ENCODE results near the gene SRP68.
A peak's percentile ranks its signal among the peaks of the same experiment; 100 is the strongest.

SRP68 gene

GRCh38 chr17:76103274-76104139 is 31.2 kb upstream of the SRP68 start, which contains the start of gene EXOC7:
TSS of gene EXOC7 (minus strand) at chr17:76103787. CDS start at chr17:76103692, 95 bp downstream.
- Histone ChIP-seq H4K8ac (ENCODE audit: low read depth, low read length) (peak within 1 kb of the TSS; percentile 7), H3K36me3 (ENCODE audit: control insufficient read depth, insufficient read depth, low read length) (peaks cover 2% of the 10 kb centered on the region), H3K4me3 (ENCODE audit: low read length) (peak within 1 kb of the TSS; percentile 98), H2BK5ac (ENCODE audit: low read length) (peak within 1 kb of the TSS; percentile 83), H3K4me2 (ENCODE audit: low read length) (peak within 1 kb of the TSS; percentile 99), H2AK5ac (ENCODE audit: low read length) (no peak within 1 kb of the TSS), H3K27ac (ENCODE audit: low read depth, low read length) (peak within 1 kb of the TSS; percentile 21), H3K4me1 (ENCODE audit: control insufficient read depth, low read depth, low read length) (peaks cover 2% of the 10 kb centered on the region), H3K27me3 (ENCODE audit: insufficient read depth, low read length, poor library complexity) (no peaks in the 10 kb centered on the region), H3K79me2 (ENCODE audit: control insufficient read depth, insufficient read depth, low read length) (peaks cover 10% of the 10 kb centered on the region), H3K56ac (ENCODE audit: low read length) (peak within 1 kb of the TSS; percentile 100), H3K23ac (ENCODE audit: low read length) (peak within 1 kb of the TSS; percentile 39), H3K18ac (ENCODE audit: low read length) (peak within 1 kb of the TSS; percentile 66), H2BK120ac (ENCODE audit: low read depth, low read length) (no peak within 1 kb of the TSS), H3K9ac (ENCODE audit: low read length) (peak within 1 kb of the TSS; percentile 98), H3K79me1 (ENCODE audit: low read length) (peaks cover 10% of the 10 kb centered on the region), H4K5ac (ENCODE audit: low read length) (peak within 1 kb of the TSS; percentile 94), H3K4ac (ENCODE audit: low read depth, low read length) (peak within 1 kb of the TSS; percentile 77), H2BK15ac (replicated peaks; ENCODE audit: low read depth) (no peak within 1 kb of the TSS)
- WGBS (ENCODE audit: extremely low coverage, insufficient coverage, low lambda C conversion rate): no CpG with 5 or more reads among the region's 55 CpGs
- DNase-seq: peak; percentile 95

- H3K4me1 ChIP-seq (ENCODE audit: control insufficient read depth, low read depth, low read length): peaks cover 2% of the 10 kb centered on the region
- WGBS (ENCODE audit: extremely low coverage, insufficient coverage, low lambda C conversion rate): no CpG with 5 or more reads among the region's 4 CpGs
- peak overlapping the region; percentile 100 for H3K56ac ChIP-seq (ENCODE audit: low read length)
- peak overlapping the region; percentile 99 for H3K4me2 ChIP-seq (ENCODE audit: low read length)
- no peak for DNase-seq
- peak overlapping the region; percentile 13 for H2BK5ac ChIP-seq (ENCODE audit: low read length)
- no peak overlapping the region for H3K23ac ChIP-seq (ENCODE audit: low read length)
- peak overlapping the region; percentile 98 for H3K4me3 ChIP-seq (ENCODE audit: low read length)
- no peak overlapping the region for H2BK120ac ChIP-seq (ENCODE audit: low read depth, low read length)
- peaks cover 10% of the 10 kb centered on the region for H3K79me2 ChIP-seq (ENCODE audit: control insufficient read depth, insufficient read depth, low read length)
- no peaks in the 10 kb centered on the region for H3K27me3 ChIP-seq (ENCODE audit: insufficient read depth, low read length, poor library complexity)
- no peak overlapping the region for H3K18ac ChIP-seq (ENCODE audit: low read length)
- peaks cover 2% of the 10 kb centered on the region for H3K36me3 ChIP-seq (ENCODE audit: control insufficient read depth, insufficient read depth, low read length)
- no peak overlapping the region for H2BK15ac ChIP-seq (replicated peaks; ENCODE audit: low read depth)
- peaks cover 10% of the 10 kb centered on the region for H3K79me1 ChIP-seq (ENCODE audit: low read length)
- H2AK5ac ChIP-seq (ENCODE audit: low read length): no peak overlapping the region
- no peak overlapping the region for H4K8ac ChIP-seq (ENCODE audit: low read depth, low read length)
- H4K5ac ChIP-seq (ENCODE audit: low read length): no peak overlapping the region
- peak overlapping the region; percentile 18 for H3K4ac ChIP-seq (ENCODE audit: low read depth, low read length)
- H3K9ac ChIP-seq (ENCODE audit: low read length): peak overlapping the region; percentile 98
- H3K27ac ChIP-seq (ENCODE audit: low read depth, low read length): peak overlapping the region; percentile 10
Measured at GRCh38 chr17:76102944-76103273, 30.6 kb upstream of the SRP68 start.

GRCh38 chr17:76097716-76098295 is 25.5 kb upstream of the SRP68 start:
- no CpG with 5 or more reads among the region's 19 CpGs for WGBS (ENCODE audit: extremely low coverage, insufficient coverage, low lambda C conversion rate)

DNA sequence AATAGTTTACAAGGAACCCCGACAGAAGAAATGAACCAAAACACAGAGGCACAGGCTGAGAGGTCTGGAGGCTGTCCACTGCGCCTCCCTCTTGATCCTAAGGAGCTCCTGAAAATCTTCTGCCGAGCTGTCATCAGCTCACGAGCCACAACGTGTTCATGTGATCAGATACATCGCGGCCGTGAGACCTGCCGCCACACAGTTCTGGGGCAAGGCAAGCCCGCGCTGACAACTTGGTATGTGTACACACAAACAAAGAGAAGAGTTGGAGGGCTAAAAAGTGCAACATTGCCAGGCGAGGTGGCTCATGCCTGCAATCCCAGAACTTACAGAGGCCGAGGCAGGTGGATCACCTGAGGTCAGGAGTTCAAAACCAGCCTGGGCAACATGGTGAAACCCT is 23.6 kb upstream of the SRP68 start:
- Histone ChIP-seq H2BK5ac (ENCODE audit: low read length) (no peak overlapping the region), H3K4me1 (ENCODE audit: control insufficient read depth, low read depth, low read length) (no peaks in the 10 kb centered on the region), H4K8ac (ENCODE audit: low read depth, low read length) (no peak overlapping the region), H3K27me3 (ENCODE audit: insufficient read depth, low read length, poor library complexity) (no peaks in the 10 kb centered on the region), H3K56ac (ENCODE audit: low read length) (no peak overlapping the region), H3K4me2 (ENCODE audit: low read length) (no peak overlapping the region), H3K23ac (ENCODE audit: low read length) (no peak overlapping the region), H3K9ac (ENCODE audit: low read length) (no peak overlapping the region), H3K79me2 (ENCODE audit: control insufficient read depth, insufficient read depth, low read length) (no peaks in the 10 kb centered on the region), H2BK15ac (replicated peaks; ENCODE audit: low read depth) (no peak overlapping the region), H3K36me3 (ENCODE audit: control insufficient read depth, insufficient read depth, low read length) (peaks cover 13% of the 10 kb centered on the region), H4K5ac (ENCODE audit: low read length) (no peak overlapping the region), H3K27ac (ENCODE audit: low read depth, low read length) (no peak overlapping the region), H3K4me3 (ENCODE audit: low read length) (no peak overlapping the region), H3K18ac (ENCODE audit: low read length) (no peak overlapping the region), H3K4ac (ENCODE audit: low read depth, low read length) (no peak overlapping the region), H2AK5ac (ENCODE audit: low read length) (no peak overlapping the region), H3K79me1 (ENCODE audit: low read length) (peaks cover 2% of the 10 kb centered on the region), H2BK120ac (ENCODE audit: low read depth, low read length) (no peak overlapping the region)
- no CpG with 5 or more reads among the region's 13 CpGs for WGBS (ENCODE audit: extremely low coverage, insufficient coverage, low lambda C conversion rate)
- DNase-seq: no peak

More at GRCh38 chr17:76097716-76098295, 25.5 kb upstream of the SRP68 start:
- no peak overlapping the region for H4K5ac ChIP-seq (ENCODE audit: low read length)
- no peaks in the 10 kb centered on the region for H3K27me3 ChIP-seq (ENCODE audit: insufficient read depth, low read length, poor library complexity)
- peaks cover 2% of the 10 kb centered on the region for H3K4me1 ChIP-seq (ENCODE audit: control insufficient read depth, low read depth, low read length)
- no peak overlapping the region for H2BK120ac ChIP-seq (ENCODE audit: low read depth, low read length)
- H3K23ac ChIP-seq (ENCODE audit: low read length): no peak overlapping the region
- H2BK15ac ChIP-seq (replicated peaks; ENCODE audit: low read depth): no peak overlapping the region
- H3K56ac ChIP-seq (ENCODE audit: low read length): no peak overlapping the region
- H3K79me2 ChIP-seq (ENCODE audit: control insufficient read depth, insufficient read depth, low read length): peaks cover 6% of the 10 kb centered on the region
- no peak overlapping the region for H3K18ac ChIP-seq (ENCODE audit: low read length)
- no peak overlapping the region for H2BK5ac ChIP-seq (ENCODE audit: low read length)
- H2AK5ac ChIP-seq (ENCODE audit: low read length): no peak overlapping the region
- no peak overlapping the region for H3K9ac ChIP-seq (ENCODE audit: low read length)
- H3K4me3 ChIP-seq (ENCODE audit: low read length): no peak overlapping the region
- H3K36me3 ChIP-seq (ENCODE audit: control insufficient read depth, insufficient read depth, low read length): peaks cover 14% of the 10 kb centered on the region
- peaks cover 7% of the 10 kb centered on the region for H3K79me1 ChIP-seq (ENCODE audit: low read length)
- DNase-seq: no peak
- H3K4me2 ChIP-seq (ENCODE audit: low read length): no peak overlapping the region
- no peak overlapping the region for H3K27ac ChIP-seq (ENCODE audit: low read depth, low read length)
- no peak overlapping the region for H4K8ac ChIP-seq (ENCODE audit: low read depth, low read length)
- no peak overlapping the region for H3K4ac ChIP-seq (ENCODE audit: low read depth, low read length)

DNA sequence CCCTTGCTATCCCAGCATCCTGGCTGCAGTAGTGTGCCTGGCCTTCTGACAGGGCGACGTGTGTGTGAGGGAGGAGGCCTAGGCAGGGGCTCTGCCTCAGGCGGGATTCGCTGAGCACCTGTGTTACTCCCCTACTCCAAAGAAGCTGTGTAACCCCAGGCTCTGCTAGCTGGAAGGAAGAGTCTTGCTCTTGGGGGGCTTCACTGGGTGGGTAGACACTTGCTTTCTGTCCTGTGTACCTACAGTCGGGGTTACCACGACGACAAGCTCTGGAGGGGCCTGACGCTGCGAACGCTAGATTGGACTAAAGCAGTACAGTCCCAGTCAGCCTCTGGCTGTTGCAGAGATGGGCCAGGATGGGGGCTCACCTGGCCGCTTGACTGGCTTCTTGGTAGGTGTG is 21.7 kb upstream of the SRP68 start:
- H3K79me1 ChIP-seq (ENCODE audit: low read length): peaks cover 2% of the 10 kb centered on the region
- no peak overlapping the region for H3K4me2 ChIP-seq (ENCODE audit: low read length)
- no peak overlapping the region for H3K4me3 ChIP-seq (ENCODE audit: low read length)
- no peak overlapping the region for H2AK5ac ChIP-seq (ENCODE audit: low read length)
- H4K5ac ChIP-seq (ENCODE audit: low read length): no peak overlapping the region
- no peak overlapping the region for H3K23ac ChIP-seq (ENCODE audit: low read length)
- H3K4ac ChIP-seq (ENCODE audit: low read depth, low read length): no peak overlapping the region
- WGBS (ENCODE audit: extremely low coverage, insufficient coverage, low lambda C conversion rate): no CpG with 5 or more reads among the region's 11 CpGs
- H3K27ac ChIP-seq (ENCODE audit: low read depth, low read length): no peak overlapping the region
- H3K9ac ChIP-seq (ENCODE audit: low read length): no peak overlapping the region
- no peak overlapping the region for H3K56ac ChIP-seq (ENCODE audit: low read length)
- H2BK15ac ChIP-seq (replicated peaks; ENCODE audit: low read depth): no peak overlapping the region
- H2BK120ac ChIP-seq (ENCODE audit: low read depth, low read length): no peak overlapping the region
- H3K27me3 ChIP-seq (ENCODE audit: insufficient read depth, low read length, poor library complexity): no peaks in the 10 kb centered on the region
- DNase-seq: no peak
- no peak overlapping the region for H4K8ac ChIP-seq (ENCODE audit: low read depth, low read length)
- H3K36me3 ChIP-seq (ENCODE audit: control insufficient read depth, insufficient read depth, low read length): peaks cover 14% of the 10 kb centered on the region
- no peaks in the 10 kb centered on the region for H3K4me1 ChIP-seq (ENCODE audit: control insufficient read depth, low read depth, low read length)
- no peak overlapping the region for H3K18ac ChIP-seq (ENCODE audit: low read length)
- H3K79me2 ChIP-seq (ENCODE audit: control insufficient read depth, insufficient read depth, low read length): no peaks in the 10 kb centered on the region
- no peak overlapping the region for H2BK5ac ChIP-seq (ENCODE audit: low read length)
